A673 (cell line): Measurements from ENCODE around the gene PARD6A. TPM values are rescaled to one million over a fixed set of nuclear protein-coding genes. Genes with fewer than 3 reads are reported as not detected.

ENCODE experiments used
- BruUV-seq: library from RNA; stranded (reverse); fragments of 400-500 nt; replicated peaks from 2 replicates; lab custom pipeline; 2021; lab: Mats Ljungman, UMichigan
- CTCF ChIA-PET: fragments of 300-600 bp; sonication (Branson Sonifier 250); formaldehyde crosslinking; loops from one replicate; lab custom pipeline; 2022; ENCODE audit warnings: antibody characterized with exemption; lab: Charles Lee
- POLR2A ChIA-PET: fragments of 300-600 bp; sonication (Branson Sonifier 250); formaldehyde crosslinking; loops from one replicate; lab custom pipeline; 2022; ENCODE audit warnings: antibody characterized with exemption; ENCODE audit not compliant: low non-redundant PET; lab: Charles Lee
- DNase-seq: peaks from one replicate; pipeline ENCODE4 v3.0.0-alpha.2; 2015; ENCODE audit warnings: low spot score
- H3K27ac ChIP-seq: fragments of 200-600 bp; sonication (generic); 2 replicates; pipeline ENCODE4 v1.5.1; 2016; ENCODE audit warnings: mixed run types, low read depth, mild to moderate bottlenecking, mixed read lengths, antibody characterized with exemption, low read length; ENCODE audit not compliant: poor library complexity, severe bottlenecking
- H3K27me3 ChIP-seq: fragments of 200-600 bp; sonication (generic); replicated peaks from 2 replicates; pipeline ENCODE4 v1.6.1; 2017; ENCODE audit warnings: mixed run types, low read depth, mild to moderate bottlenecking, mixed read lengths, antibody characterized with exemption, low read length; ENCODE audit not compliant: insufficient read depth, poor library complexity
- H3K36me3 ChIP-seq: fragments of 200-600 bp; sonication (generic); 2 replicates; pipeline ENCODE4 v1.6.1; 2016; ENCODE audit warnings: mixed run types, mild to moderate bottlenecking, mixed read lengths, antibody characterized with exemption, low read length; ENCODE audit not compliant: insufficient read depth, poor library complexity, severe bottlenecking
- H3K4me1 ChIP-seq: fragments of 200-600 bp; sonication (generic); 2 replicates; pipeline ENCODE4 v1.6.1; 2017; ENCODE audit warnings: mixed run types, mild to moderate bottlenecking, mixed read lengths, antibody characterized with exemption, low read length; ENCODE audit not compliant: insufficient read depth, poor library complexity, severe bottlenecking
- H3K4me3 ChIP-seq: fragments of 200-600 bp; sonication (generic); 2 replicates; pipeline ENCODE4 v1.5.1; 2016; ENCODE audit warnings: low read depth, mixed run types, mild to moderate bottlenecking, mixed read lengths, low read length; ENCODE audit not compliant: poor library complexity, severe bottlenecking
- H3K9me3 ChIP-seq: fragments of 200-600 bp; sonication (generic); 2 replicates; pipeline ENCODE4 v1.6.1; 2016; ENCODE audit warnings: mixed run types, low read depth, mild to moderate bottlenecking, mixed read lengths, antibody characterized with exemption, low read length; ENCODE audit not compliant: poor library complexity, severe bottlenecking
- CTCF ChIP-seq: fragments of 300-800, 200-600 bp; sonication (generic); conservative IDR thresholded peaks from 2 replicates; pipeline ENCODE4 v1.5.1; 2017; ENCODE audit warnings: low read depth, mild to moderate bottlenecking, antibody characterized with exemption, low read length, moderate library complexity, mixed read lengths
- EZH2 ChIP-seq: fragments of 200-600 bp; sonication (generic); IDR thresholded peaks from 2 replicates; pipeline ENCODE4 v1.6.1; 2017; ENCODE audit warnings: borderline replicate concordance, low read depth, mild to moderate bottlenecking, mixed read lengths, antibody characterized with exemption, low read length; ENCODE audit not compliant: poor library complexity, severe bottlenecking
- intact Hi-C: fragments of 100-400 bp; cut with micrococcal nuclease; formaldehyde crosslinking; loops from one replicate; pipeline ENCODE4 v1.10.0; 2022; ENCODE audit not compliant: unreplicated experiment
- total RNA-seq: library from RNA; stranded (reverse); gene quantifications from 2 replicates; pipeline ENCODE4 v1.2.3, GENCODE V29; 2021

Gene PARD6A
- total RNA-seq, 1 experiment from 2014 or later: 8.6 TPM

GRCh38 chr16:67655363-67655762, 5.4 kb upstream of the PARD6A start:
- BruUV-seq: no TSS peak
- ChIA-PET POLR2A (no interaction called here), CTCF (no interaction called here)
- no peak overlapping the region for H3K4me3 ChIP-seq
- peaks cover 11% of the 10 kb centered on the region for H3K27me3 ChIP-seq
- no peaks in the 10 kb centered on the region for H3K9me3 ChIP-seq
- intact Hi-C loops: no loop called here
- H3K36me3 ChIP-seq: peaks cover 6% of the 10 kb centered on the region
- peaks cover 6% of the 10 kb centered on the region for H3K4me1 ChIP-seq
- H3K27ac ChIP-seq: no peak overlapping the region
- no peak for TF ChIP-seq EZH2
- no peak for TF ChIP-seq CTCF
- DNase-seq: no peak

- ChIA-PET CTCF (no interaction called here), POLR2A (no interaction called here)
- H3K36me3 ChIP-seq: peaks cover 6% of the 10 kb centered on the region
- no peak for TF ChIP-seq EZH2
- TF ChIP-seq CTCF: no peak
- intact Hi-C loops: no loop called here
- no peak overlapping the region for H3K4me3 ChIP-seq
- peaks cover 11% of the 10 kb centered on the region for H3K4me1 ChIP-seq
- peaks cover 7% of the 10 kb centered on the region for H3K27me3 ChIP-seq
- no peak overlapping the region for H3K27ac ChIP-seq
- DNase-seq: no peak
- no peaks in the 10 kb centered on the region for H3K9me3 ChIP-seq
- BruUV-seq: no TSS peak
Observed at GRCh38 chr16:67656344-67657016, 4.3 kb upstream of the PARD6A start.

GRCh38 chr16:67657017-67657608, 3.6 kb upstream of the PARD6A start:
- intact Hi-C loops: no loop called here
- BruUV-seq: no TSS peak
- DNase-seq: no peak
- peaks cover 6% of the 10 kb centered on the region for H3K36me3 ChIP-seq
- ChIA-PET CTCF (no interaction called here), POLR2A (no interaction called here)
- peaks cover 12% of the 10 kb centered on the region for H3K4me1 ChIP-seq
- peaks cover 2% of the 10 kb centered on the region for H3K27me3 ChIP-seq
- no peak overlapping the region for H3K4me3 ChIP-seq
- no peak overlapping the region for H3K27ac ChIP-seq
- TF ChIP-seq CTCF (no peak), EZH2 (no peak)
- H3K9me3 ChIP-seq: no peaks in the 10 kb centered on the region
